ENCODE measurements around the gene BGN.

BGN gene

DNA sequence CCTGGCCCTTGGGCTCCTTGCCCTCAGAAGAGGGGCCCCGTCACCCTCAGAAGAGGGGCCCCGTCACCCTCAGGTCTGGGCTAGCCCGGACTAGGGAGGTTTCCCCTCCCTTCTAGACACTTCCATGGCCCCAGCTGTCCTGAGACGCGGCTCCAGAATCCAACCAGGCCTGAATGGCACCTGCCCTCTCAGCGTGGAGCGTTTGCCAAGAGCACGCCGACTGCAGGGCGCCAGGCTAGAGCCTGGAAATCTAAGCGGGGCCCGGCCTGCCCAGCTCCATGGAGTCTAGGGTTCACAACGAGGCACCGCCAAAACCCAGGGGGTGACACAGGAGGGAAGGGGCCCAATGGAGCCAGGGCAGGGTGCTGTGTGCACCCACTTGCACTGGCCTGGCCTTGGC, 14.8 kb downstream of the BGN start:
- DNase-seq, result no peak

DNA sequence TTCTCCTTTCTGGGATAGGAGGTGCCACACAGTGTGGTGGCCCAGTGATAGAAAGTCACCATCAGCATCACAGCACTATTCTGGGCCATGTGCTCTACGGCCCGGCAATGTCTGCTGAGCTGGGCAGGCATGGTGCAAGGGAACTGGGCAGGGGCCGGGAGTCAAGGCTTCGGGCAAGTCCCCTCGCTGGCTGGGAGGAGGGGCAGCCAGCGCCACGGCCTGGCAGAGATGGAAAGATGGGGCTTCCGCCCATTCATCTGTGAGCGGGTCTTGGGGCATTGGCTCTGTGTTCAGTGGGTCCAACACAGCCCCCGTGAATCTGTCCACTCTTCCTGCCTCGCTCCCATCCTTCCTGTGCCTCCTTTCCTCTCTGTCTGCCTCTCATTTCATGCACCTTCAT, 15.6 kb downstream of the BGN start:
- no peak for DNase-seq

DNA sequence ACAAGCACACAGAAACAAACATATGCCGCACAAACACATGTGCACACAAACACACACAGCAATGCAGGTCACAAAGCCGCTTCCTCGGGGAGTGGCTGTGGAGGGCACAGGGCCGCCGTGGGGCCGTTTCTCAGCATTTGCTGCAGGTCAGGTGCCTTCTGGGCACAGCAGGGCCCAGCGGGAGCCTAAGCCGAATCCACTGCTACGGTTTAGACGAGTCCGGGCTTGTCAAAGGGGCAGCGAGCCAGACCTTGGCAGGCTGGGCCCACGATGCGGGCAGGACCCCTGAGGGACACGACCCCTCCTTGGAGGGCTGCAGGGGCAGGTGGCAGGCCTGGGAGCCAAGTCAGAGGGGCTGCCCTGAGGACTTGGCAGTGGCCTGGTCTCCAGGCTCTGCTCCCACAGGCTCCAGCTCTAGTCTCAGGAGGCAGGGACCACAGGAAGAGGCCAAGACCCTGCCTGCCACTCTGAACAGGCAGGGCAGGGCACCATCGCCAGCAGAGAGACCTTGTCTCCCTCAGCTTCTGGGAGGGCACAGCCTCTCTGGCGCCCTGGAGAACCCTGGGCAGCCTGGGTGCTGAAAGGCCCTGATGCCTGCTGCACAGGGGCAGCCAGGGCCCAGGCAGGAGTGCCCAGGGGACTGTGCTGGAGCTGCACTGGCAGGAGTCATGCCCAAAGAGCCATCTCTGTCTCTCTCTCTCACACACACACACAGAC, 17.2 kb downstream of the BGN start:
- no peak for DNase-seq

DNA sequence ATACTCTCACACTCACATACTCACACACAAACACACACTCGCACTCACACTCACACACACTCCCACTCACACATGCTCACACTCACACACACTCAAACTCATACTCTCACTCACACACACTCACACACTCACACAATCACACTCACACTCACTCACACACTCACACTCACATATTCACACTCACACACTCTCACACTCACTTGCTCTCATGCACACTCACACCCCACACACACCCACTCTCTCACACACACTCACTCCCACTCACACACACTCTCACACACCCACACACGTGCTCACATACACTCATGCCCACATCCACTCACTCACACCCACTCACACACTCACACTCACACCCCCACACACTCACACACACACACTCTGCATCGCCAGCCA, 17.7 kb downstream of the BGN start:
- DNase-seq, result no peak

DNA sequence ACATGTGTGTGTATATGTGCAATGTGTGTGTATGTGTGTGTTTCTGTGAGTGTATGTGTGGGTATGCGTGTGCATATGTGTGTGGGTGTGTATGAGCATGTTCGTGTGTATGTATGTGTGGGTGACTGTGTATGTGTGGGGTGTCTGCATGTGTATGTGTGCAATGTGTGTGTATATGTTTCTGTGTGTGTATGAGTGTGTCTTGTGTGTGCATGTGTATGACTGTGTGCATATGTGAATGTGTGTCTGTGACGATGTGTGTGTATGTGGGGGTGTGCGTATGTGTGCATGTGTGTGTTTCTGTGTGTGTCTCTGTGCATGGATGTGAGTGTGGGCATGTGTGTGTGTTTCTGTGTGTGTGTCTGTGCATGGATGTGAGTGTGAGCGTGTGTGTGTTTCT, 18.5 kb downstream of the BGN start:
- DNase-seq, result no peak

DNA sequence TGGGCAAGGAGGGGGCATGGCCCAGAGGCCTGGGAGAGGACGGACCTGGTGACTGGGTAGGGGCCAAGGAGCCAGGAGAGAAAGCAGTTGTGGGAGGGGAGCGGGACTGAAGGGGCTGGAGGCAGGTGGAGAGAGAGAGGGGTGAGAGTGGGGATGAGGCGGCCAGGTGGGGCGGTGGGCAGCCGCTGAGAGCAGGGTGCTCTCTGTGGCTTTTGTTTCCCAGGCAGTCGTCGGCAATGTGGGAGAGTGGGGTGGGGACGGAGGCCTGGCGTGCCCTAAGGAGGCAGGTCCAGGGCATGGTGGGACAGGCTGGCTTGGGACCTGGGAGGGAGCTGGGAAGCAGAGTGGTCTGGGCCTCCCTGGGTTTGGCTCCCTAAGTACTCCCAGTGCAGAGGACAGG, 19.5 kb downstream of the BGN start:
- no peak for DNase-seq

DNA sequence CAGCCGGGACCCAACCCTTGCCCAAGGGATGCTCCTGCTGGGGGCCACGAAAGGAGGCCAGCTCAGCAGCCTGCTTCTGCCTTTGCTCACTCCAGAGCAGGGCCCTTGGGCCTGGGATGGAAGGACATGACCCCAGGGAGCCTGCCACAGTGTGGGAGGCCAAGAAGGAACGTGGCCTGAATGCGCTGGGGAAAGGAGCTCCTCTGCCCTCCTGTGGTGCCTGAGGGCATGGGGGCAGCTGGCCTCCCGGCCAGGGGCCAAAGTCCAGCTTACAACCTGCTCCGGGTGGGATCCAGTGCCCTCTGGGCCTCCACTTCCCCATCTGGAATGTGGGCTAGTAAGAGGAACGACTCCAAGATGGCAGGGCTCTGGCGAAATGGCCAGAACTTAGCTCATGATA, 20.7 kb downstream of the BGN start:
- DNase-seq, result no peak

DNA sequence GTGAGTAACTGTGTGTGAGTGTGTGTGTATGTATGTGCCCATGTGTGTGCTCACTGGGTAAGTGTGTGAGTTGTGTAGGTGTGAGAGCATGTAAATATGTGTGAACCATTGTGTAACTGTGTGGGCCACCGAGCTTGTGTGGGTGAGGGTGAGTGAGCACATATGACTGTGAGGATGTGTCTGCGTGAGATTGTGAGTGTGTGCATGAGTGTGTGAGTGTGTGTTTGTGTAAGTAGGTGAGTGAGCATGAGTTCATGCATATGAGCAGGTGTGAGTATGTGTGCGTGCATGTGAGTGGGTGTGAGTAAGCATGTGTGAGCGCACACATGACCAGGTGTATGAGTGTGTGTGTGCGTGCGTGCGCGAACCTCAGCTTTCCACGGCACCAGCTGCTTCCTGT, 21.3 kb downstream of the BGN start:
- DNase-seq, result no peak

DNA sequence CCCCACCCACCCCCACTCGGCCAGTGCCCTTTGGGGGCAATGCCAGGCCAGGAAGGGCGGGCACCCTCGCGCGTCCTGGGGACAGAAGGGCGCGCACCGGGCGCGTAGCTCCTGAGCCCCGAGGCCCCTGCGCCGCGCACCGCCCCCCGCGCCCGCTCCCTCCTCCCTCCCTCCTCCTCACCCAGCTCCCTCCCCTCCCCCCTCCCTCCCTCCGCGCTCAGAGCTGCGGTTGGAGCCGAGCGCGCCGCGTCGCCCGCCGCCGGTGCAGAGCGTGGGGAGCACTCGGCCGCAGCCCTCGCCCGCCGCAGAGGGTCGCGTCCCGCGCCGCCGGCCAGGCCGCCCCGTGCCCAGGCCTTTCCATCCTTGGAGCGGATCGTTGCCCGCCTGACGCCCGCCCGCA, 22.6 kb downstream of the BGN start, which contains the start of gene ATP2B3:
Gene ATP2B3 (plus strand): TSS at position 220 of the 400 bp plus-strand sequence. CDS start 18,606 bp downstream, outside the sequence.
- no peak for DNase-seq

DNA sequence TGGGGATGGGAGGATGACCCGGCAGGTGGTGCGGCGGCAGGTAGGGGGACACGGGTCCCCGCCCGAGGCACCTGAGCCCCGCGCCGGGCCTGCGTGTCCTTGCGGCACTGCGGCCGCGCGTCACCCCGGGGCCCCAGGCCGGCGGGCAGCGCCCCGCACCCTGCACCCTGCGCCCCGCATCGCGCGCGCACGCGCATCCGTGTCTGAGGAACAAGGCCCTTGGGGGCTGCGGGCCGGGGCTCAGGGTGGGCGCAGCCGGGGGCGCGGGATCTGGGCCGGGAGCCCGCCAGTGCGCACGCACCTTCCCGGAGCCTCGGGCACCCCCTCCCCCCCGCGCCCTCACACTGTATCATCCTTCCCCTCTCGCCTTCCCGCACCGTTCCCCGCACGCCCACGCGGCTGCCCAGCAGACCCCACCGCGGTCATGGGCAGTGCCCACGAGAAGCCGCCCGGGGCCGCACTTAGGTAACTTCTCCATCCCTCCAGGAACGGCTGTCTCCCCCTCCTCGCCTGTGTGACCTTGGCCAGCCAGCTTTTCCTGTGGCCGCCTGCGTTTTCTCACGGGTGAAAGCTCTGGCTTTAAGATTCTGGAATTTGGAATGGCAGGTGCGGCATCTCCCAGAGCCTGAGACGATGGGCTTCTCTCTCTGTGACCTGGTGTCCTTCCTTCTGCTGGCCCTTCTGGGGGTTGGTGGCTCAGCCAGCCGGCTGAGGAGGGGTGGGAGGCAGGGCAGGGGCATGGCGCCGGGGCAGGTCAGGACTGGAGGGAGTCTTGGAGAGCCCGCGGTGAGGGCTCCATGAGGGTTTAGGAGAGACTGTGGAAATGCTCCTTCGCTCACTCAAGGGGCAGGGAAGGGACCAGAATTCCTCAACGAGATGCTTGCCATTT, 23.4 kb downstream of the BGN start:
- DNase-seq, result no peak

DNA sequence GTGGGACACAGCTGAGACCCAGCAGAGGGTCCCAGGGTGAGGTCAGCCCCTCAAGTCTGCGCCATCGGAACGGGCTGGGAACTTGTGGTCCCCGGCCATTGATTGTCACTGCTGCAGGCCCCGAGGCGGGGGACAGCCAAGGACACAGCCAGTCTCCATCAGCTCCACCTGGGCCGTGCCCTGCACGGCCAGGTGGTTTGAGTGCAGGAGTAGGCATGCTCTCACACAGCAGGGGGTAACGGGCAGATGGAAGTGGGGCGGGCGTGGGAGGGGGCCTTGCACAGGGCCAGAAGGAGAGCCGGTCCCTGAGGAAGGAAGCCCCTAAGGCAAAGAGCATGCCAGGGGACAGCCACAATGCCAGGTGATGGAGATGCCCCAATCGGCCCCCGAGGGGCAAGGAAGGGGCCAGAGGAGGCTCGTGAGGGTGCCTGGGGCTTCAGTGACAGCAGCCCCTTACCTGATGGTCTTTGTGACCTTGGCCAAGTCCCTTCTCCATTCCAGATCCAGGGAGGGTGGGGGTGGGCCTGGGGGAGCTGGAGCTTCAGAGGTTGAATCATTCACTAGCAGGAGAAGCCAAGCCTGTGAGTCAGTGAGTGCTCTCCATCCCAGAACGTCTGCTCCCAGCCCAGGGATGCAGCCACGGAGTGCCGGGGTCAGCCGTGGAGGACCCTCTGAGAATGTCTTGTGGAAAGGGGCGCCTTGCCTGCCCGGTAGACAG, 24.9 kb downstream of the BGN start:
- no peak for DNase-seq

DNA sequence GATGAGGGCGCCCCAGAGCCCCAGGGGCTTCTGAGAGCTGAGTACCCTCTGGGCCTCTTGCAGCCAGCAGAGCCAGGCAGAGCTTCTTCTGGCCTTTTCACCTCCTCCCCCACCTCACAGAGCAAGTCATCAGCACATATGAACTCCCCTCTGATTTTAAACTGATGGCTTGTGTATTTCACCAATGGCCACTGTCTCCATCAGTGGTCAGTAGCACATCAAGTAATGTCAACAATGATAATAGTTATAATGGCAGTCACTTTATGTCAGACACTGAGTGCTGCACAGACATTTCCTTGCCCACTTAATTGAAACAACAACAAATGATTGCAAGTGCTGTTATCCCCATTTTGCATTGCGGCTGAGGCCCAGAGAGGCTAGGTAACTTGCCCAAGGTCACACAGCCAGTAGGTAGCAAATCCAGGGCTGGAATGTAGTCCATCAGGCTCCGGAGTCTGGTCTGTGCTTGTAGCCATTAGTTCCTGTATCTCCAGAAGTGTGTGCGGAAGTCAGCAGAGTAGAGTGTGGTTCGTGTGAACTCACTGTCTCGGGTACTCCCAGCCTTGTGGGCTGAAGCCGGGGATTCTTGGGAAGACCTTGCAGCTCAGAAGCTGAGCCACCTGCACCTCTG, 25.6 kb downstream of the BGN start:
- DNase-seq, result no peak

DNA sequence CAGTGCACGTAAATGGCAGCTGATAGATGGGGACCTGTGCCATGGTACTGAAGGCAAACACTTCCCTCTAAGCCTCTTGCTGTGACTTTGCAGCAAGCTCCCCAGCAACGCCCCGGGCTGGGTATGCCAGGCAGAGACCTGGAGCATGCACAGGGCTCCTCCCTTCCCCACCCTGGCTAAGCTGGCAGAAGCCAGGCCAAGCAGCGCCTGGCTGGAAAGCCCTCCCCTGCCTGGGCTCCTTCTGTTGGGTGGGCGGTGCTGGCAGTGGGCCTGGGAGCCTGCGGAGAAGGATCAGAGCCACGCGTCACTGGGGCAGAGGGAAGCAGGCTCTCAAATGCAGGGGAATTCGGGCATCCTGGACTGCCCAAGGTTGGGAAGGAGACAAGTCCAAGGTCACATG, 26.3 kb downstream of the BGN start:
- no peak for DNase-seq

DNA sequence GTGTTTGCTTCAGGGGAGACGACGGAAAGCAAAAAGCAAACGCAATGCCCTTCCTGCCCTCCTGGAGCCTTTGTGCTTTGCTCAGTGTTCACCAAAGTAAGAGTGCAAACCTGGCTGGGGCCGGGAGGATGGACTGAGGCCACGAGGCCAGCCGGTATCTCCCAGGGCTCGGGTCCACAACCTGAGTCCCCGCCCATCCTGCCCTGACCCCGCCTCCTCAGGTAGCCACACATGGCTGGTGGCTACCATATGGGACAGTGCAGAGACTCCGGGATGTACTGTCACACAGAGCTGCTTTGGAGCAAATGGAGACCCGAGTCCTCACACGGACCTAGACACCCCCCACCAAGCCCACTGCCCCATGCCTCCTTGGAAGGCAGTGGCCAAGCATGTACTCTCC, 27.5 kb downstream of the BGN start:
- no peak for DNase-seq

DNA sequence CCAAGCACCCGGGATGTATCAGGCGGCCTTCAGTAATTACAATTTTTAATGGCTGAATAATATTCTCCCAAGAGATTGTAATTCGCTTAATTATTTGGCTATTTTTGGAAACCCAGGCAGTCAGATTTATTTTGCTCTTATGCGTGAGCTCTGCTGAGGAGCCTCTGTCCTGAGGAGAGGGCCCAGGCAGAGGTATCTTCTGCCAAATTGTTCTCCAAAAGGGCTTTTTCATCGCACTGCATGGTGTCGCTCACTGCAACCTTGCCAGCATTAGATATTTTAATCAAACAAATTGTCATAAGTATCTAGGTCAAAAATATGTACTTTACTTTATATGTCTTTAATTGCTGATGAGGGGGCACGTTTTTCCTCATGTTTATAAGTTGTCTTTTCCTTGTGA, 28.5 kb downstream of the BGN start:
- DNase-seq, result no peak

DNA sequence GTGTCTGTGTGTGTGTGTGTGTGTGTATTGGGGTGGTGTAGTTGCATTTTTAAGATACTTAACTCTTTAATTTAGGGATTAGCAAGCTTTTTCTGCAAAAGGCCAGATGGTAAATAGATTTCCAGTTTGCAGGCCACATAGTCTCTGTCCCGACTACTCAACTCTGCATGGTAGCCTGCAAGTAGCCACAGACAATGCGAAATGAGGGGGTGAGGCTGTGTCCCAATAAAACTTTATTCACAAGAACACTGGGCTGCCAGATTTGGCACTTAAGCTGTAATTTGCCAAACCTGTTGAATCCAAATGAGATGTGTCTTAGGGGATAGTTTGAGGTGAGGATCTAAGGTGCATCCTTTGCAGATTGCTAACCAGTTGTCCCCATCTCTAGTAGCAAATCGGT, 29.5 kb downstream of the BGN start:
- DNase-seq, result no peak

DNA sequence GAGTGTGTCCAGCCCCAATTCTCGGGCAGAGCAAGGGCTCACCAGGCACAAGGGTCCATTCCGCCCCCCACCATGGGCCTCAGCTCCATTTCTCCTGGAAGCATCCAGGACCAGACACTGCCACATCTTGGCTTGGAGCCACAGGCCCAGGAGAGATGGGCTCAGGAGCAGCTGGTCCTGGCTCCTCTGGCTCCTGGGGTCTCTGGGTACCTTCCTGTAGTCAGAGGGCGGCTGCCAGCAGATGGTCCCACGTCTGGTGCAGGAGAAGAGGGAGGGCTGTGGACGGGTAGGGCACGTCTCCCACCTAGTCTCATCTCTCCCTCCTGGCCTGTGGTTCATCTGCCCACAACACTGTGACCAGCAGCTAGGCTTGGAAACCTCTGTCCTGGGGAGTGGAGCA, 30.7 kb downstream of the BGN start:
- no peak for DNase-seq

DNA sequence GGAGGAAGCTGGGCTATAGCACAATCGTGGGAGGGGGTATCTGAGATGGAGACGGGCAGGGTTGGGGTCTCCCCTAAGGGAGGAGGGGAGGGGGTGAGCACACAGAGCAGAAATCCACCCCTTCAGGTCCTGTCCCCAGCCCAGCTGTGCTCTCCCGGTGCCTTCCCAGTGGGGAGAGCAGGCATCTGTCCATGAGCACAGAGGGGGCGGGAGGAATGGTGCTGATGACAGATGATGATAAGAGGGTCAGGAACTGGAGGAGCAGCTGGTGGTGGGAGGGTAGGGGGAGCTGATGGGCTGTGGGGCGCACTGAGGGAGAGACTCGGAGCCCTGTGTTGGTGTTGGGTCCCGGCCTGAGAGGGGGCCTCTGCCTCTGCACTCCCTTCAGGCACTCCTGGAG, 31.3 kb downstream of the BGN start:
- no peak for DNase-seq

DNA sequence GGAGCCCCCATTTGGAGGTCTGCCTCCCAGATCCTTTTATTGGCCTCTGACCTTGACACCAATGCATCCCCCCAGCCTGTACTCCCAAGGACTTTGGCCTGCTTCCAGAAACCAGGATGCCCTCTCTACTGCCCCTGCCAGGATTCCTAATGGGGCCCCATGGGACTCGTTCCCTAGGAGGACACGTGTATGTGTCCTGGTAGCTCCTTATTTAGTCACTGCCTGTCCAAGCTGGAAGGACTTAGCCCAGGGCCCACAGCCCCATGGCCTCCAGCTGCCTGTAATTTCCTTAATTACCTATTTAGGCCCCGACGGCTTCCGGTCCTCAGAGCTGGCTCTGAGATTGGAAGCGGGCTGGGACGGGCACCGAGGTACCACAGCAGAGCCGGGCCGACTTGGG, 32.0 kb downstream of the BGN start:
- DNase-seq, result no peak

DNA sequence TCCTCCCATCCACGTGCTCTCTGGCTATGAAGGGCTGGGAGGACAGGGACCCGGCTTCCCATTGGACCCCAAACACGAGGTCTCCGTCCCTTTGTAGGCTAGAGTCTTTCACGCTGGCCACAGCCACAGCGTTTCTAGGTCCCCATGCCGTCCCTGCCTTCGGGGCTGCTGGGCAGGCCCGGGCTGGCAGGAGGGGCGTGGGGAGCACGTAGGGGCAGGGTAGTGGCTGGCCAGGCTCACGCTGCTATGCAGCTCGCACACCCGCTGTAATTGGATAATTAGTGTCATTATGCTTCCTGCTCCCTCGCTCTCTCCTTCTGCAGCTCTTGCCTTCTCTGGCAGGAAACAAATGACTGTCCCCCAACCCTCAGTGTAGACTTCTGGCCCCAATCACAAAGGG, 32.4 kb downstream of the BGN start:
- DNase-seq, result no peak

DNA sequence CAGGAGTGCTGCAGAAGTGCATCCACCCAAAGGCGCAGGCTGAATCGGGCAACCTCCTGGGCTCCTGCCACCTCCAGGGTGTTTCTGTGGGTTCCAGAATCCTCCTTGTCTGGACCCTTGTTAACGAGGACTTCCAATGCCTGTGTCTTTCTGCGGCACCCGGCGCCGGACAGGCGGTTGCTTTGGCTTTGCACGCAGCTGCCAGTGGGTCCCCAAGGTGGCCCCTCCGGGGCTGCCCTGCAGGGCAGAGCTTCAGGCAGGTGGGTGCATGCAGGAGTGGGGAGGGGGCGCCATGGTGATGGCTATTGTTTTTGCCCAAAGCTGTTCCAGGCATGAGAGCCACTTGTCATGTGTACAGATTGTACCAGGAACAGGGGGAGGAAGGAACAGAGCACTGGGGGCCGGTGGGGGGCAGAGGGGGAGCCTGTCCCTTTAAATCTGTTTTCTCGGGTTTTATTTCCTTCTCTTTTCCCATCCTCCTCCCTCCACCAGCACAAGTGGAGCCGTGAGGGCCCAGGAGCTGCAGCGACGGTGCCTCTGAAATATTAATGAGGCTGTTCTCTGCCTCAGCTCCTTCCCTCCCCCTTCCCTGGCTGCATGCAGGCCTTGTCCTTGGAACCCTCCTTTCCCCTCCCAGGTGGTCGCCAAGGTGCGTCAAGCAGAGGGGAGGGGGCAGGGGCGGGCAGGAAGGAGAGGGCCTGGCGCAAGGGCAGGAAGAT, 35.8 kb downstream of the BGN start:
- DNase-seq, result no peak

DNA sequence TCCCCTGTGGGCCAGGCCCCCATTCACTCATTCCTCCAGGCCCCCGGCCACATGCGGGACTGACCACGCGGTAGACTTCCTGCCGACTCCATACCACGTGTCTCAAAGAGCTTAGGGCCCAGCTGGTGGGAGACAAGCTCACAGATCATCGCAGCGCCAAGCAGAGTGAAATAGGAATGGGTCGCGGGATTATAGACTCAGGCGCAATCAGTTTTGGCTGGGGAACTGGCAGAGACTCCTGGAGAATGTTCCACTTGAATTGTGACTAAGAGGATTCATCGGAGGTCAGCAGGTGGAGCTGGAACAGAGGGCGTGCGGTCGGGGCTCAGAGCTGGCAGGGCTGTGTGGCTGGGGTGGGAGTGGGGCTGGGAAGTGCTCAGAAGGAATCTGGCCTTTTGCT, 38.3 kb downstream of the BGN start:
- DNase-seq, result no peak

DNA sequence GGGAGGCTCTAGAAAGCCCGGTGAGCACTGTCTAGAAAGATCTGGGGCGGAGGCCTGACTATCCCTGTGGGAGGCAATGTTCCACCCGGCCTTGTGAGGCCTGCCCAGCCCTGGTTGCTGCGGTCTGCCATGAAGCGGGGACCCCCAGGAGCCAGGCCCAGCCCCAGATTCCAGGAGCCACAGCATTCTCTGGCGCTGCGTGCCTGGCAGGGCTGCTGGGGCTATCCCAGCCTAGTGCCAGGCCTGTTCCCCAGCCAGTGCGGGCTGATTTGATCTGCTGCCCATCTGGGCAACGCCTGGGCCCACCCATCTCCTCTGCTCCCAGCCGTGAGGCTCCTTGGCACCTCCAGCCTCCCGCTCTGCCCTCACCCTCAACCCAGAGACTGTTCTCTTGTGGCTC, 42.3 kb downstream of the BGN start:
- DNase-seq, result no peak
